Measurements from ENCODE around the gene MPHOSPH6.
"Not testable (repeated sequence)": the region's sequence is repeated elsewhere in the genome, so short reads cannot be mapped to it uniquely, and the experiment has no call there.

MPHOSPH6 gene

DNA sequence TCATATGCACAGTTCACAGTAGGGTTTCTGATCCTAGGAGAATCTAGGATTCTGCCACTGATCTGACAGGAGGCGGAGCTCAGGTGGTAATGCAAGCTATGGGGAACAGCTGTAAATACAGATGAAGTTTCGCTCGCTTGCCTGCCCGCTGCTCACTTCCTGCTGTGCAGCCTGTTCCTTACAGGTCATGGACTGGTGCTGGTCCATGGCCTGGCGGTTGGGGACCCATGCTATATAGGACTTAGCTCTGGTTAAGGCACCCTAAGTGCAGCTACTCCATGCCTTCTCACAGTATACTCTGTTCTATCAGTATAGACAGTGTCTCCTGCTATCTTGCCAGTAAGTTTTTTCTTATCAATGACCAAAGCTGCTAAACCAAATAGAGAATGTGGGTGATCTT, 2.4 kb downstream of the MPHOSPH6 start:
- DNase-seq = no peak

DNA sequence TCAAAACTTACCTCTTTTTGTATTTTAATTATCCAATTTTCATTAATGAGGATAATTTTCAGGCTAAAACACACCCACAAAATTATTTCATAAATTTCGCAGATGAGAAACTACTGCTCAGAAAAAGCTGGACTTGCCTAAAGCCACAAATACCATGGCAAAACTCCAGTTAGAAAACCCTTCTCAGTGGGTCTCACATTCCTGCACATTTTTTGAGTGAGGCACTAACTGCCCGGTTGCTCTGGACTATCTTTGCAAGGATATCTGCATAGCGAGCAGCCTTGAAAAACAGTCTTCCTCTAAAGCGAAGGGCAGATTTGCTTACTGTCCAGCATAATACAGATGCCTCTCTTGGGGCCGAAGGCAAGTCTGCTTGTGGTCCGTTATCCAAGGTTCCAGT, 9.8 kb downstream of the MPHOSPH6 start:
- DNase-seq = no peak

DNA sequence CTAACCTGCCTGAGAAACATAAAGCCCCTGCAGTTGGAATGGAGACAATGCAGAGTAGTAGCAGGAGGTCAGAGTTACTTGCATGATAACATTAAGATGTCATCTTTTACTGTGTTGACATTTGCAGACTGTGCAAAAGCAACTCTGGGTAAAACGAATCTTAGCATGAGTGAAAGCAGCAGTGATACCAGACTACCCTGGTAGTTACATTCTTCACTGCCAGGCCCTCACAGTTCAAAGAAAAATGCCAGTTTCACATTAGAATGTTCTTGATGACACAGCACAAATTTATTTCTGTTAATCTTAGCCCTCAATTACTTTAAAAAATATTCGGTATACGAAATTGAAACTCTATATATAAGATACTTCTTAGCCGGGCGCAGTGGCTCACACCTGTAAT, 12.2 kb downstream of the MPHOSPH6 start:
- DNase-seq = no peak

DNA sequence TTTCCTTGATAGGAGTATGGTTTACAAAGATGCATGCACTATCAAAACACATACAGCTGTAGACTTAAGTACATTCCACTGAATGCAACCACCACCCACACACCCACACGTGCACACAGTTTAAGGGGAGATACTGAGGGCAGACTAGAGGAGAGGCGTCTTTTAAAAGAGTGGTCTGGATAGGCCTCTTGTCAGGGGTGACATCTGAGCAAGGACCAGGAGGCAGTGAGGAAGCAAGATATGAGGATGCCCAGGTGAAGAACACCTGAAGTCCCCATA, 12.6 kb downstream of the MPHOSPH6 start:
- DNase-seq = no peak

DNA sequence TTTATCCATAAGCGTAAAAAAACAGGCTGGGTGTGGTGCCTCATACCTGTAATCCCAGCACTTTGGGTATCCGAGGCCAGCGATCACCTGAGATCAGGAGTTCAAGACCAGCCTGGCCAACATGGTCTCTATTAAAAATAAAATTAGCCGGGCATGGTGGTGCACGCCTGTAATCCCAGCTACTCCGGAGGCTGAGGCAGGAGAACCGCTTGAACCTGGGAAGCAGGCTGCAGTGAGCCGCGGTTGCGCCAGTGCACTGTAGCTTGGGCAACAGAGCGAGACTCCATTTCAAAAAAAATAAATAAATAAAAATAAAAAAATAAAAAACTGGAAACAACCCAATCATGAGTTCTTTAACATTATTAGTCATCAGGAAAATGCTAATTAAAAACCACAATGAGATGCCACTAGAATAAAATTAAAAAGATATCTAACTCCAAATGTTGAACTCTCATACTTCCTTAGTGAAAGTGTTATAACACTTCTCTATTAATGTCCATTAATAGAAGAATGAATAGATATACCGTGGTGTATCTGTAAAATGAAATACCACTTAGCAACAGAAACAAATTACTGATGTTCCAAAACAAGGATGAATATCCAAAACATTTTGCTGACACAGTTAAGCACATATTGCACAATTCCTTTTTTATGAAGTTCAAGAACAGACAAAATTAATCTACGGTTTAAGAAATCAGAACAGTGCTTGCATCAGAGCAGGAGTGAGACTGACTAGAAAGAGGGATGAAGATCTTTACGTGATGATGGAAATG, 13.1 kb downstream of the MPHOSPH6 start:
- no peak for DNase-seq

DNA sequence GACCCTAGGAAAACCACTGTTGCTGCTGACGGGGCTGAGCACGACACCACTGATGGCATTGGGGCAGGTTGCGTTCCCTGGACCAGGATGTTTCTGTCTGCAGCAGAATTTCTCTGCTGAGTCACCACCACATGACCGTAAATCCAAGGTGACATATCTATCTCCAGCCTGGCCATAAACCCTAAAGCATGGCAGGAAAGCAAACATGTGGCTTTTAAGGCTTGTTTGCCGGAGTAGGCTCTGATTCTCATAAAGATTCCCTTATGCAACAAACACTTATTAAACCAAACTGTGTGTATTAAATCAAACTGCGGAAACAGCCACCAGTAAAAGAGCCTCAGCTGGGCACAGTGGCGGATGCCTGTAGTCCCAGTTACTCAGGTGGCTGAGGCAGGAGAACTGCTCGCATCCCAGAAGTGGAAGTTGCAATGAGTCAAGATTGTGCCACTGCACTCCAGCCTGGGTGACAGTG, 17.3 kb downstream of the MPHOSPH6 start:
- no peak for DNase-seq

DNA sequence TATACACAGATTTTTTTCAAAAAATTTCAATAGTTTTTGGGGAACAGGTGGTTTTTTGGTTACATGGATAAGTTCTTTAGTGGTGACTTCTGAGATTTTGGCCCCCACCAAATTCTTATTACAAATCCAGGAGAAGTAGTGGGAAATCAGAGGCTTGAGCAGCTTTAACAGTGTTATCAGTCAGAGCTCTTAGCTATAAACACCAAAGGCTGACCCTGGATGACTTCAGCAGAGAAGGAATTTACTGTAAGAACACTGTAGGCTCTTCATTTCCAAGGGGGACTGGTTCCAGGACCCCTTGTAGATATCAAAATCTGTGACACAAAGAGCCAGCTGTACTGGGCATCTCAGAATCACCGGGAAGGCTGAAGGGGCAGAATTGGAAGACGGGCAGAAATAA, 17.8 kb downstream of the MPHOSPH6 start:
- DNase-seq = no peak

DNA sequence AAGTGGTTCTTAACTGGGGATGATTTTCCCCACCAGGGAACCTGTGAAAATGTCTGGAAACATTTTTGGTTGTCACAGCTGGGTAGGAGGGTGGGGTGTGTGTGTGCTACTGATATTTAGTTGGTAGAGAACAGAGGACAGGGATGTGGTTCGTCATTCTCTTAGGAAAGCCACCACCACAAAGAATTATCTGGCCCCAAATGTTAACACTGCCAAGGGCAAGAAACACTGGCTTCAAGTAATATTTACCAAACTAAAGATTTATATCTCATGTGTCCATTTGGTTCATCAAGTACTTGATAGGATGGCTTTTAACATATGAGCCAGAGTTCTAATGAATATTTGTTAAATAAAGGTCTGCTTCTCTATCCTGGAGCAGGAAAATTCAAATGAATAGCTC, 19.5 kb downstream of the MPHOSPH6 start:
- no peak for DNase-seq

DNA sequence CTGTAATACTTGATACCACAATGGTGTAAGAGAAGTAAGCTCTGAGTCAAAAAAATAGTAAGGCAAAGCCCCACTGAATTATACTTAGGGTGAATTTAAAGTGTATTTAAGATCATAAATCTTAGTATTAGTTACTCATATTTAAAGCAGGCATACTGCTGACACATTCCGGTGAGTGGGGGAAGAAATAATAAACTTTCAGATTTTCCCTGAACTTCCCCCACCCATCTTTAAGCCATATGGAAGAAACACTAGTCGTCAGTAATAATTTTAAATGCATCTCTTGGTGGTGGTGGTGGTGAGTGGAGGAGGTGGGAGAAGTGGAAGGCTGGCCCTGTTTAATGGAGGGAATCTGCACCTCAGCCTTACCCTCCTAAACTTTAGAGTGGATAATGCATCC, 20.5 kb downstream of the MPHOSPH6 start:
- no peak for DNase-seq

DNA sequence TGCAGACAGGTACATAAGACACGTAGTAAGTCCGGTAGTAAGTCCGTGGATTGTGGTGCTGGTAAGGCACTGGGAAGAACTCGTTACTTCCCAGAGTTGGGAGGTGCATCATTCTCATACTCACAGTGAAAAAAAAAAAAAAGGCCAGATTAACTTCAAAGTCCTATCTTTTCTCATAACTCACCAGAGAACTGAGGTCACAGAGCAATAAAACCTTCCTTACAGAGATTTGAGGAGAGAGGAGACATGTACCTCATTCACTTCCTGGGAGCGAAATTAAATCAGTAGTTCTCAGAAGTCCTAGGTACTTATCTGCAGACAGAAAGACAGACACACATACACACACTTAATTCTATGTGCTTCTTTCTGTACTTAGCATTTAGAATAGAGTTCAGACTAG, 22.5 kb downstream of the MPHOSPH6 start:
- no peak for DNase-seq

DNA sequence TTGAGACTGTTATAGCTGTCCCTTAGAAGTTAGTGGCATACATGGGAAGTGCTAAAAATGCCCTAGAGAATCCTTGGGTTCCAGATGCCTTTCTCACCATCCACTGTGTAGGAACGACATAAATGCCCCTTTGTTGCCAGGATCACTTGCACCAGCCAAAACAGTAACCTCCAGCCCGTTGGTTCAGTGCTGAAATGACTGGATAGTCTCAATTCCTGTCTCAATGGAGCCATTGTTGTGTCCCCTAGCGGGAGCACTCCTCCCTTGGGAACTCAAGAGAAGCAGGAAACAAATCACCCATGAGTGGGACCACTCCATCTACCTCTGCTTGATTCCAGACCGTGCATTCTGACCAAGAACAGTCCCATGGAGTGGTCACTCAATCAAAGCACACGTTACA, 23.1 kb downstream of the MPHOSPH6 start:
- no peak for DNase-seq

DNA sequence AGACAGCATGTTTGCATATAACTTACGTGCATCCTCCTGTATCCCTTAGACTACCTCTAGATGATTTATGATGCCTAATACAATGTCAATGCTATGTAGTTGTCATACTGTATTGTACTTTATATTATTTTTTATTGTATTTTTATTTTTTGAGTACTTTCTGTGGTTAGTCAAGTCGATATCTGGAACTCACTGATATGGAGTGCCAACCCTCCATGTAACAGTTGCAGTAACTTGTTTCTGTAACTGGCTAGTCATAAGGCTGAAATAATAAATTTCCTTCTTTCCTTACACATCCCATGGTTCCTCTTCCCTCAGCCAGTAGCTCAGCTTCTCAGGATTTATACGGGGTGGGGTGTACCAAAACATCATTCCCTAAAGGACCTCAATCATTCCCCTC, 23.5 kb downstream of the MPHOSPH6 start:
- no peak for DNase-seq

DNA sequence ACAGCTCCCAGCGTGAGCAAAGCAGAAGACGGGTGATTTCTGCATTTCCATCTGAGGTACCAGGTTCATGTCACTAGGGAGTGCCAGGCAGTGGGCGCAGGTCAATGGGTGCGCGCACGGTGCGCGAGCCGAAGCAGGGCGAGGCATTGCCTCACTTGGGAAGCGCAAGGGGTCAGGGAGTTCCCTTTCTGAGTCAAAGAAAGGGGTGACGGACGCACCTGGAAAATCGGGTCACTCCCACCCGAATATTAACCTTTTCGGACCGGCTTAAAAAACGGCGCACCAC, 30.8 kb downstream of the MPHOSPH6 start:
- not testable (repeated sequence) for DNase-seq

DNA sequence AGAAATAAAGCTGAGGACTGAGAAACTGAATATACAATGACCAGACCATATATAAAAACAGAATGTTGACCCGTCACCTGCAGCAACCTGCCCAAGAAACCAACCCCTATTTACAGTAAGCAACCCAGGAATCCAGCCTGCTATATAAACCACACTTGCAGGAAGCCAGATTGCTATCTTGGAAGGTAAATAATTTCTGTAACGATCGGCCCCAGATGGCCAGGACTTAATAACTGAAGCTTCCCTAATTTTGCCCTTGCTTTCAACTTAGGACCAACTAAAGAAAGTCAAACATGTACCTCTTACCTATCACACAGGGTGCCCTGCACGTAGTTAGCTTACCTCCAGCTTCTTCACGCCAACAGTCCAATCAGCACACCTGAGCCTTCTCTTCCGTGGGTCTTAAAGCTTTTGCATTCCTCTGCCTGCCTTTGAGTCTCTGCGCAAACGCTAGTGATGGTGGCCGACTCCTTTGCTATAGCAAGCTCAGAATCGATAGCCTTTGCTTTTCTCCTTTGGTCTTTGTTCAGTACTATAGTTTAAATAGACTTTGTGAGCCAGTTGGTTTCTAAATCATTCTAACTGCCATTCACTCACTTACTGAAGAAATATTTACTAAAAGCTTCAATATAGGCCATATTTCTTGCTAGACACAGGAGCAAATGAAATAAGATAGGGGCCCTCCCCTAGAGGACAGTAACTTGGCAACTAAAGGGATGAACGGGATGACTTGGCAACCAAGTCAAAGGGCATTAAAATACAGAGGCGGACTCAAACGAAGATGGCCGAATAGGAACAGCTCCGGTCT, 31.3 kb downstream of the MPHOSPH6 start:
- no peak for DNase-seq

DNA sequence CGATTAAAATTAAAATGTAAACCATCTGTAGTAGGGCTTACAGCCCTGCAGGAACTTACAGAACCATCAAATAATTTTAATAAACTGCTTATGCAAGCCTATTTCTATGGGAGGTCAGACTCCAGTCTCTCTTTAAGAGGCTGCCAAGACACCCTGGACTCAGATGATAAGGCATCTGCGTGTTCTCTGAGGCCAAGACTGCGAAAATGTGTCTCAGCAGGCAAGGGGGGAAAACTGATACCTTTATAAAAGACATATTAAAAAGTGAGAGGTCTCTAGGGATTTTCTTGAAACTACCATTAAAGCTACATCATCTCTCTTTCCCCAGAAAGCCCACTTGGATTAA, 32.2 kb downstream of the MPHOSPH6 start:
- no peak for DNase-seq

DNA sequence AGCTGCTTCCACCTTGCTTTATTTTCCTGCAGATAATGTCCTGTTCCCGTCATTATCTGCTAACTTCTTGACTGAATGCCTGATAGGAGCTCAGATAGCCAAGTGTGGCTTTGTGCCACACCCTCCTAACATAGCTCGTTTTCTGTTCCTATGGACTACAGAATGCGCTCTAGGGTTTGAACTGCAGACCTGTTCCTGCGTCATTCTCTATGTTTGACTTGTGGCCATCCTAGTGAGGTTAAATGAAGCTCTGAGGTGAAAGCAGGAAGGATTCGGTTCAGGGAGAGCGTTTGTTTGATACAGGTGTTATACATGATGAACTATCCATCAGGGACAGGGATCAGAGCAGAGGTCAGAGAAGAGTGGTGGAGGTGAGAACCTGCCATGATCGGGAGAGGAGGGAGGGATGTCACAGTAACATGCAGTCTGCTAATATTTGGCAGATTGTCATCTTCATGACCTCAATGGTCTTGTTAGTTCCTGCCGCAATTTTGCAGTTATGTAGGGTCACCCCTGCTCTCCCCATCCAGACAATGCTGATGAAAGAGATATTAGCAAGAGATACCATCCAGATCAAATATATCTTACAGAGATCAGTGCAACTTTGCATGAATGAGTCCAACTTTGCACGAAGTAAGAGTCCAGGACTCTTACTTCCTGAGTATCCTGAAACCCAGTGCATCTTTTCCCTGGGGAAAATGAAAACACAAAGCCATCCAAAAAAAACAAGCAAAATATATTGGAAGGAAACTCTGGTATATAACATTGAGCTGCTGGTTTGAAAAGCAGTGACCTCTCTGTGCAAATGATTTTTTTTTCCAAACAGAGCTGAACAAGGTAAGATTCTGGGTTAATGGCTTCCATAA, 32.8 kb downstream of the MPHOSPH6 start:
- no peak for DNase-seq

DNA sequence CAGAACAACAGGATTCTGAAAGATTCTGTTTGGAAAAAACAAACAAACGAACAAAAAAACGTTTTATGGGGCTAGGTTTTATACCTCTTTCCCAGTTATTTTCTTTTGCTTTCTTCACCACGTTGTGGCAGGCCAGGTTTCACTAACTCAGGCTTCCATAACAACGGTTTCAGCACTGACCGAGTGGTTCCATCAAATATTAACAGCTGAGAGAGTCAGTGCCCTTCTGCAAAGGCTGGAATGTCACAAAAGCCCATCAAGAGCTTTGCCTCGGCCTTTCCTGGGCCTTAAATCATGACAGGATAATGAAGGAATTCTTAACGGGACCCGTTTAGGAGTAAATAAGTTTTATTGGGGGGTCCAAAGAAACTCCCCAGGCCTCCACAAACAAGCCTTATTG, 34.2 kb downstream of the MPHOSPH6 start:
- no peak for DNase-seq

DNA sequence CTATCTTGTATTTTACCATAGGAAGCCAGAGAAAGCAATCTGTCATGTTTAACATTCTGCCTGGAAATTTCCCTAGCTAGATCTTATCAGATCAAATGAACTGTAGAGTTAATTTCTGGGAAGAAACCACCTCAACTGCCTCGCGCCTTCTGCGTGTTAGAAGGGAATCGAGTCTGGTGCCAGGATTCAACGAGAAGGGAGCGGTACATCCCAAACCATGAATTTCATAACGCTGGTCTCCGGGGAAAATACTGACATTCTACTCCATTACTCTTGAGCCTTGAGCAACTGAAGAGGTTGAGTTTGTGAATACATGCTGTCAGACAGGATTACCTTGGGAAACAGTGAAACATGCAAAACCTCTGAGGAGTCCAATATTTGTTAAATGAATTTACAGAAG, 35.2 kb downstream of the MPHOSPH6 start:
- no peak for DNase-seq

DNA sequence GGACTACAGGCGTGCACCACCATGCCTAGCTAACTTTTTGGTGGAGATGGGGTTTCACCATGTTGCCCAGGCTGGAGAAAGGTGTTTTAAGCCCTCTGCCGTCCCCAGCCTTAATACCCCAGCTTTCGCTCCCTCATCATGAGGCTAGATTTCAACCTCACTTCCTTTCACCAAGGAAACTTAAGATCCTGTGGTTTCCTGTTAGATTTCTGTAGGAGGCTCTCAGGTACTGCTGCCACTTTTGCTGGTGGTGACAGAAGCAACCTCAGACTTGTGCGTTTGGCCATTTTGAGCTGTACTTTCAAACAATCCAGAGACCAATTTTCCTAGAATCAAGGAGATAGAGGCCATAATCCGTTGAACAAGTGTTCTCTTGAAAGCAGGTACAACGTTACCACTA, 36.2 kb downstream of the MPHOSPH6 start:
- no peak for DNase-seq

DNA sequence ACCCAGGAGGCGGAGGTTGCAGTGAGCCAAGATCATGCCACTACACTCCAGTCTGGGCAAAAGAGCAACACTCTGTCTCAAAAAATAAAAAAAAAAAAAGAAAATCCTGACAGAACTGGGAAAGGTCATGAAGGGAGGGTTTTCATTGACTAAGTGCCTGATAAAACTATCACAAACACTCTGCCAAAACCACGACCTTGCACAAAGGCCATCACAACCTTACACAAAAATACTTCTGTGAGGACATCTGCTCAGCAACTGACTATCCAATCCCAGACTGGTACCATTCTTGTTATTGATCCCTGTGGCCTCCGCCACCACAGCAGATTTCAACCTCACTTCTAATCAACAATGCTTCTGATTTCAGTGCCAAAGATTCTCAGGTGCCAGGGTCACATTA, 40.1 kb downstream of the MPHOSPH6 start:
- DNase-seq = no peak

DNA sequence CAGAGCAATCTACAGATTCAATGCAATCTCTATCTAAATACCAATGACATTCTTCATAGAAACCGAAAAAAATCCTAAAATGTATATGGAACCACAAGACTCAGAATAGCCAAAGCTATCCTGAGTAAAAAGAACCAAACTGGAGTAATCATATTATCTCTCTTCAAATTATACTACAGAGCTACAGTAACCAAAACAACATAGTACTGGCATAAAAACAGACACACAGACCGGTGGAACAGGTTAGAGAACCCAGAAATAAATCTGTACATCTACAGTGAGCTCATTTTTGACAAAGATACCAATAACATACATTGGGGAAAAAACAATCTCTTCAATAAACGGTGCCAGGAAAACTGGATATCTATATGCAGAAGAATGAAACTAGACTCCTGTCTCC, 45.4 kb downstream of the MPHOSPH6 start:
- DNase-seq = no peak

DNA sequence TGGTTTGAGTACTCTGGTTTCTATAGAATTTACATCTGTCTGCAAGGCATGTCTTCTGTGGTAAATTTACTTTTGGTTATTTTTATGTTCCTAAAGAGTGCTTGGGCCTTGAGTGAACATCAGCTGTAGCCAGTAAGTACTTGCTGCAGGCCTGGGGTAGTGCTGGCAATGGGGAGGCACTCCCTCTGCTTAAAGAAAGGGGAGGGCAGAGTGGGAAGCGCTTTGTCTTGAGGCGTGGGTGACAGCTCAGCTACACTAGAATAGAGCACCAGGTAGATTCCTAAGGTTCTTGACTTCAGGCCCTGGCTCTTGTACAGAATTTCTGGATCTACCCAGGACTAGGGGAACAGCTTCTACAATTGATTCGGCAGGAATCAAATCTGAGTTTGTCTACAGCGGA, 50.6 kb downstream of the MPHOSPH6 start:
- DNase-seq = no peak

DNA sequence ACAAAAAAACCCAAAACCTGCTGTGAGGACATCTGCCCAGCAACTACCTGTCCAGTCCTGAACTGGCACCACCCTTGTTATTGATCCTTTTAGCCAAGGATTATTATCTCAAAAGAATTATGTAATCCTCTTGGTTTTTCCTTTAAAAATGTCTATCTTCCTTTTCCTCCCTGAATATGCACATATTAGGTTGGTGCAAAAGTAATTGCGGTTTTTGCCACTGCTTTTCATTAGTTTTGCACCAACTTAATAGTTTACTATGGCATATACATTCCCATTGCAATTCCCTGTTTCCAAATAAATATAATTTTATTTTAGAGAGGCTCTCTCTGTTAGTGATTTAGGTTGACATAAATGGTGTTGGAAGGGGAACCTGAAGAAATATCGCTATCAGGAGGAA, 51.3 kb downstream of the MPHOSPH6 start:
- no peak for DNase-seq

DNA sequence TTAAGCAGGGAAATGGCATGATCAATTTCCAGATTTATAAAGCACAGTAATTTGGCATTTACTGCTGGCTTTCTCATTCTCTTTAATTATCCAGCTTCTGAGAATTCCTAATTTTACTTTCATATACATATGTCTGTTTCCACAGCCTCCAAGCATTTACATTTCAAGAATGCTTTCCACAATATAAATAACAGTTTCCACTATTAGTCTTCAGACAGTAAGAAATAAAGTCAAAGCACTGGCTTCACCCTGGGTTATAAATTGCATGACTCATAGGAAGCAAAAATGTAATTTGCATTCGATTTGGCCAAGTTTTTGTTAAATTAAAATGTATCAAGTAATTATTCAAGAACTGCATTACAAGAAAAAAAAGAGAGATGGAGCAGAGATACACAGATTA, 53.5 kb downstream of the MPHOSPH6 start:
- DNase-seq = no peak

Measured in activated CD4-positive, alpha-beta T cell treated with anti-CD3 and anti-CD28 coated beads for 1 hour (primary cell).